Kidney epithelial cell (primary cell): ENCODE measurements around the gene NPBWR2. TPM values are rescaled to one million over a fixed set of nuclear protein-coding genes. Genes with fewer than 3 reads are reported as not detected.
A peak's percentile ranks its signal among the peaks of the same experiment; 100 is the strongest.

ENCODE experiments used
- DNase-seq: peaks from one replicate; pipeline ENCODE4 v3.0.0-alpha.2; 2010; ENCODE audit warnings: low read depth
- H3K27me3 ChIP-seq: 2 replicates; pipeline ENCODE4 v1.6.0; 2011; ENCODE audit warnings: low read length; ENCODE audit not compliant: control insufficient read depth, insufficient read depth
- H3K36me3 ChIP-seq: 2 replicates; pipeline ENCODE4 v1.5.1; 2011; ENCODE audit warnings: low read length; ENCODE audit not compliant: control insufficient read depth, insufficient read depth
- H3K4me3 ChIP-seq: 2 replicates; pipeline ENCODE4 v1.5.1; 2011; ENCODE audit warnings: low read depth, mild to moderate bottlenecking, control low read depth, low read length
- total RNA-seq: library from RNA; depleted of rRNA; stranded (reverse); fragments of >200 nt; gene quantifications from 2 replicates; pipeline ENCODE4 v1.2.3, GENCODE V29; 2015
- TF ChIP-seq, protein P1 (sequence below): IDR thresholded peaks from 2 replicates; pipeline ENCODE4 v1.5.1; 2011; ENCODE audit warnings: mild to moderate bottlenecking, moderate library complexity, low read length, control low read depth, inconsistent platforms; ENCODE audit not compliant: insufficient read depth, poor library complexity, severe bottlenecking

NPBWR2 gene
- total RNA-seq, 1 donor from 2014 or later = not detected

- peaks cover 61% of the 10 kb centered on the region for H3K27me3 ChIP-seq
- no peak overlapping the region for H3K4me3 ChIP-seq
- no peak for DNase-seq
- TF ChIP-seq, protein P1, sequence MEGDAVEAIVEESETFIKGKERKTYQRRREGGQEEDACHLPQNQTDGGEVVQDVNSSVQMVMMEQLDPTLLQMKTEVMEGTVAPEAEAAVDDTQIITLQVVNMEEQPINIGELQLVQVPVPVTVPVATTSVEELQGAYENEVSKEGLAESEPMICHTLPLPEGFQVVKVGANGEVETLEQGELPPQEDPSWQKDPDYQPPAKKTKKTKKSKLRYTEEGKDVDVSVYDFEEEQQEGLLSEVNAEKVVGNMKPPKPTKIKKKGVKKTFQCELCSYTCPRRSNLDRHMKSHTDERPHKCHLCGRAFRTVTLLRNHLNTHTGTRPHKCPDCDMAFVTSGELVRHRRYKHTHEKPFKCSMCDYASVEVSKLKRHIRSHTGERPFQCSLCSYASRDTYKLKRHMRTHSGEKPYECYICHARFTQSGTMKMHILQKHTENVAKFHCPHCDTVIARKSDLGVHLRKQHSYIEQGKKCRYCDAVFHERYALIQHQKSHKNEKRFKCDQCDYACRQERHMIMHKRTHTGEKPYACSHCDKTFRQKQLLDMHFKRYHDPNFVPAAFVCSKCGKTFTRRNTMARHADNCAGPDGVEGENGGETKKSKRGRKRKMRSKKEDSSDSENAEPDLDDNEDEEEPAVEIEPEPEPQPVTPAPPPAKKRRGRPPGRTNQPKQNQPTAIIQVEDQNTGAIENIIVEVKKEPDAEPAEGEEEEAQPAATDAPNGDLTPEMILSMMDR = no peak
- no peaks in the 10 kb centered on the region for H3K36me3 ChIP-seq
These were observed 22.6 kb downstream of the NPBWR2 start for GRCh38 chr20:64084685-64085152.

- H3K4me3 ChIP-seq = peak within 1 kb of the TSS; percentile 30
- H3K27me3 ChIP-seq = peaks cover 54% of the 10 kb centered on the region
- H3K36me3 ChIP-seq = no peaks in the 10 kb centered on the region
- TF ChIP-seq, protein P1 = no peak
- DNase-seq = no peak
These were observed 23.3 kb downstream of the NPBWR2 start, which contains the start of gene LKAAEAR1 for GRCh38 chr20:64083804-64084684. Gene LKAAEAR1 (minus strand): TSS chr20:64084398. CDS start chr20:64084219, 179 bp downstream.

GRCh38 chr20:64083378-64083803 is 24.0 kb downstream of the NPBWR2 start:
- DNase-seq = no peak
- Histone ChIP-seq H3K36me3 (no peaks in the 10 kb centered on the region), H3K4me3 (peak overlapping the region; percentile 30), H3K27me3 (peaks cover 49% of the 10 kb centered on the region)
- TF ChIP-seq, protein P1 = peak; percentile 55

- peak overlapping the region; percentile 4 for H3K4me3 ChIP-seq
- DNase-seq = no peak
These were observed 24.5 kb downstream of the NPBWR2 start for GRCh38 chr20:64082820-64083377.

GRCh38 chr20:64082126-64082731 is 25.1 kb downstream of the NPBWR2 start:
- H3K36me3 ChIP-seq = no peaks in the 10 kb centered on the region
- TF ChIP-seq, protein P1 = no peak
- H3K4me3 ChIP-seq = no peak overlapping the region
- no peak for DNase-seq
- peaks cover 42% of the 10 kb centered on the region for H3K27me3 ChIP-seq

More at GRCh38 chr20:64082820-64083377, 24.5 kb downstream of the NPBWR2 start:
- H3K36me3 ChIP-seq = no peaks in the 10 kb centered on the region
- TF ChIP-seq, protein P1 = no peak
- peaks cover 45% of the 10 kb centered on the region for H3K27me3 ChIP-seq
